Measurements from ENCODE around the gene OR10A5. TPM values are rescaled to one million over a fixed set of nuclear protein-coding genes. Genes with fewer than 3 reads are reported as not detected.

The OR10A5 gene
- total RNA-seq, 1 experiment from 2014 or later = not detected

GRCh38 chr11:6818967-6819366 is 26.5 kb upstream of the OR10A5 start:
- H4K20me1 ChIP-seq (ENCODE audit: control insufficient read depth, insufficient read depth, insufficient read length) = no peaks in the 10 kb centered on the region
- H2BK5ac ChIP-seq (ENCODE audit: insufficient read length, low read length) = no peak overlapping the region
- no peaks in the 10 kb centered on the region; a peak in 2 of 7 replicates for H3K36me3 Mint-ChIP-seq (ENCODE audit: insufficient read depth in 1 of 3, low read depth in 3 of 3)
- no peak overlapping the region for H2AFZ ChIP-seq (ENCODE audit: low read length)
- H2BK20ac ChIP-seq (ENCODE audit: low read depth, low read length, poor library complexity, severe bottlenecking) = no peak overlapping the region
- no peak overlapping the region for H3K27ac Mint-ChIP-seq
- H4K91ac ChIP-seq (ENCODE audit: insufficient read length, low read depth, low read length) = no peak overlapping the region
- DNase-seq = no peak
- H2BK120ac ChIP-seq (ENCODE audit: low read depth, low read length, poor library complexity, severe bottlenecking) = no peak overlapping the region
- no peak overlapping the region for H3K23ac ChIP-seq (ENCODE audit: insufficient read length, low read depth, low read length)
- H2AK5ac ChIP-seq (ENCODE audit: insufficient read length, low read length) = no peak overlapping the region
- H2BK12ac ChIP-seq (ENCODE audit: insufficient read length, low read depth, low read length) = no peak overlapping the region
- no peaks in the 10 kb centered on the region for H3K27me3 ChIP-seq (ENCODE audit: insufficient read depth, low read length)
- no peaks in the 10 kb centered on the region for H3K79me2 ChIP-seq (ENCODE audit: insufficient read depth, low read length)
- H3K4me2 ChIP-seq (ENCODE audit: insufficient read depth, insufficient read length, low read length) = no peak overlapping the region
- H3K14ac ChIP-seq (ENCODE audit: insufficient read depth, low read length) = no peak overlapping the region; the same call in 1 of the 2 replicates
- H3K9me3 ChIP-seq (ENCODE audit: control insufficient read depth, low read depth, low read length) = no peaks in the 10 kb centered on the region
- H3K4me1 Mint-ChIP-seq = peaks cover 4 to 5% of the 10 kb centered on the region in 2 experiments
- H3K4me3 Mint-ChIP-seq = no peak overlapping the region
- H3K9ac ChIP-seq (ENCODE audit: extremely low read depth, insufficient read length, low read length) = no peak overlapping the region
- H3K56ac ChIP-seq (ENCODE audit: insufficient read length, low read depth, low read length) = no peak overlapping the region
- H2BK15ac ChIP-seq (ENCODE audit: low read depth, low read length) = no peak overlapping the region
- H3K4ac ChIP-seq (ENCODE audit: low read depth, low read length) = no peak overlapping the region
- TF ChIP-seq CTCF (conservative IDR thresholded peaks at IDR 0.05) = no peak
- WGBS (ENCODE audit: extremely low coverage, insufficient read length, low lambda C conversion rate) = no CpG with 5 or more reads among the region's 5 CpGs
- H3T11ph ChIP-seq (ENCODE audit: low read length) = no peak overlapping the region
- peaks cover 4 to 5% of the 10 kb centered on the region in 2 experiments; a peak in 4 of 5 replicates for H3K9me3 Mint-ChIP-seq
- no peak overlapping the region for H4K8ac ChIP-seq (replicated peaks; ENCODE audit: insufficient read length, low read depth, low read length)
- H3K18ac ChIP-seq (ENCODE audit: insufficient read length, low read depth, low read length) = no peak overlapping the region
- no peaks in the 10 kb centered on the region for H3K23me2 ChIP-seq (ENCODE audit: insufficient read length, low read depth, low read length, poor library complexity, severe bottlenecking)
- H3K79me1 ChIP-seq (ENCODE audit: insufficient read depth, low read depth, low read length, poor library complexity, severe bottlenecking) = no peaks in the 10 kb centered on the region
- H3K4me1 ChIP-seq (ENCODE audit: insufficient read depth, low read length) = no peaks in the 10 kb centered on the region
- no peaks in the 10 kb centered on the region for H3K27me3 Mint-ChIP-seq (ENCODE audit: low read depth)
- no peak overlapping the region for H3K27ac ChIP-seq (ENCODE audit: insufficient read length, low read depth, low read length)
- no peak overlapping the region for H4K5ac ChIP-seq (ENCODE audit: insufficient read length, low read depth, low read length)

All from H9 (cell line).